Measurements from ENCODE around the gene ANKRD35.
"Not testable (repeated sequence)": the region's sequence is repeated elsewhere in the genome, so short reads cannot be mapped to it uniquely, and the experiment has no call there.

The ANKRD35 gene

GRCh38 chr1:145885738-145886287, at the start of gene ANKRD35:
TSS of gene ANKRD35 (minus strand) at chr1:145885866. CDS start at chr1:145885758, 108 bp downstream.
- H3K9ac ChIP-seq (ENCODE audit: low read depth, low read length), result no peak within 1 kb of the TSS
- H3K4me3 ChIP-seq (ENCODE audit: low read depth, low read length), result peak within 1 kb of the TSS; percentile 79
- peaks cover 5% of the 10 kb centered on the region; the same call in 1 of the 2 replicates for H3K4me1 ChIP-seq (ENCODE audit: control insufficient read depth, insufficient read depth, low read length)
- H3K27me3 ChIP-seq (ENCODE audit: control insufficient read depth, insufficient read depth, low read length), result peaks cover 25% of the 10 kb centered on the region
- H3K27ac ChIP-seq (ENCODE audit: low read depth, low read length), result no peak within 1 kb of the TSS
- H3K36me3 ChIP-seq (ENCODE audit: control insufficient read depth, insufficient read depth, low read length), result no peaks in the 10 kb centered on the region
- no peaks in the 10 kb centered on the region for H3K9me3 ChIP-seq (ENCODE audit: control insufficient read depth, insufficient read depth, low read length)

GRCh38 chr1:145932522-145933009, 46.9 kb upstream of the ANKRD35 start:
- H3K27me3 ChIP-seq (ENCODE audit: control insufficient read depth, insufficient read depth, low read length); H3K9ac ChIP-seq (ENCODE audit: low read depth, low read length); H3K9me3 ChIP-seq (ENCODE audit: control insufficient read depth, insufficient read depth, low read length); H3K36me3 ChIP-seq (ENCODE audit: control insufficient read depth, insufficient read depth, low read length); H3K4me3 ChIP-seq (ENCODE audit: low read depth, low read length): not testable (repeated sequence)
- H3K27ac ChIP-seq (ENCODE audit: low read depth, low read length), result peak overlapping the region; percentile 81
- peaks cover 14% of the 10 kb centered on the region for H3K4me1 ChIP-seq (ENCODE audit: control insufficient read depth, insufficient read depth, low read length)

GRCh38 chr1:145927916-145928643, 42.4 kb upstream of the ANKRD35 start:
- Histone ChIP-seq H3K27ac (ENCODE audit: low read depth, low read length) (peak overlapping the region; percentile 96), H3K4me1 (ENCODE audit: control insufficient read depth, insufficient read depth, low read length) (peaks cover 6% of the 10 kb centered on the region), H3K4me3 (ENCODE audit: low read depth, low read length) (peak overlapping the region; percentile 93), H3K36me3 (ENCODE audit: control insufficient read depth, insufficient read depth, low read length) (peaks cover 25% of the 10 kb centered on the region), H3K27me3 (ENCODE audit: control insufficient read depth, insufficient read depth, low read length) (no peaks in the 10 kb centered on the region), H3K9ac (ENCODE audit: low read depth, low read length) (peak overlapping the region; percentile 90), H3K9me3 (ENCODE audit: control insufficient read depth, insufficient read depth, low read length) (no peaks in the 10 kb centered on the region)

GRCh38 chr1:145927063-145927886, 41.6 kb upstream of the ANKRD35 start, which contains the start of gene RBM8A:
TSS of gene RBM8A (minus strand) at chr1:145927484. CDS start at chr1:145927426, 58 bp downstream.
- no peaks in the 10 kb centered on the region for H3K27me3 ChIP-seq (ENCODE audit: control insufficient read depth, insufficient read depth, low read length)
- H3K9me3 ChIP-seq (ENCODE audit: control insufficient read depth, insufficient read depth, low read length), result no peaks in the 10 kb centered on the region
- H3K9ac ChIP-seq (ENCODE audit: low read depth, low read length), result peak within 1 kb of the TSS; percentile 90
- H3K4me1 ChIP-seq (ENCODE audit: control insufficient read depth, insufficient read depth, low read length), result peaks cover 4% of the 10 kb centered on the region
- peak within 1 kb of the TSS; percentile 96 for H3K27ac ChIP-seq (ENCODE audit: low read depth, low read length)
- peak within 1 kb of the TSS; percentile 93 for H3K4me3 ChIP-seq (ENCODE audit: low read depth, low read length)
- peaks cover 28% of the 10 kb centered on the region for H3K36me3 ChIP-seq (ENCODE audit: control insufficient read depth, insufficient read depth, low read length)

- Histone ChIP-seq H3K9me3 (ENCODE audit: control insufficient read depth, insufficient read depth, low read length) (no peaks in the 10 kb centered on the region), H3K4me3 (ENCODE audit: low read depth, low read length) (peak overlapping the region; percentile 93), H3K36me3 (ENCODE audit: control insufficient read depth, insufficient read depth, low read length) (peaks cover 30% of the 10 kb centered on the region), H3K9ac (ENCODE audit: low read depth, low read length) (peak overlapping the region; percentile 90), H3K27ac (ENCODE audit: low read depth, low read length) (peak overlapping the region; percentile 96), H3K4me1 (ENCODE audit: control insufficient read depth, insufficient read depth, low read length) (peaks cover 4% of the 10 kb centered on the region), H3K27me3 (ENCODE audit: control insufficient read depth, insufficient read depth, low read length) (no peaks in the 10 kb centered on the region)
Observed at GRCh38 chr1:145926686-145927062, 41.0 kb upstream of the ANKRD35 start.

- Histone ChIP-seq H3K9me3 (ENCODE audit: control insufficient read depth, insufficient read depth, low read length) (no peaks in the 10 kb centered on the region), H3K4me1 (ENCODE audit: control insufficient read depth, insufficient read depth, low read length) (peaks cover 18% of the 10 kb centered on the region), H3K27ac (ENCODE audit: low read depth, low read length) (no peak overlapping the region), H3K9ac (ENCODE audit: low read depth, low read length) (no peak overlapping the region), H3K4me3 (ENCODE audit: low read depth, low read length) (no peak overlapping the region), H3K27me3 (ENCODE audit: control insufficient read depth, insufficient read depth, low read length) (no peaks in the 10 kb centered on the region; the same call in 1 of the 2 replicates), H3K36me3 (ENCODE audit: control insufficient read depth, insufficient read depth, low read length) (peaks cover 30% of the 10 kb centered on the region)
Observed at GRCh38 chr1:145922266-145922665, 36.6 kb upstream of the ANKRD35 start.

GRCh38 chr1:145920297-145920696, 34.6 kb upstream of the ANKRD35 start:
- H3K36me3 ChIP-seq (ENCODE audit: control insufficient read depth, insufficient read depth, low read length), result peaks cover 24% of the 10 kb centered on the region
- not testable (repeated sequence) for H3K9me3 ChIP-seq (ENCODE audit: control insufficient read depth, insufficient read depth, low read length); H3K27me3 ChIP-seq (ENCODE audit: control insufficient read depth, insufficient read depth, low read length); H3K9ac ChIP-seq (ENCODE audit: low read depth, low read length); H3K4me3 ChIP-seq (ENCODE audit: low read depth, low read length); H3K27ac ChIP-seq (ENCODE audit: low read depth, low read length)
- H3K4me1 ChIP-seq (ENCODE audit: control insufficient read depth, insufficient read depth, low read length), result peaks cover 14% of the 10 kb centered on the region

- peaks cover 22% of the 10 kb centered on the region for H3K36me3 ChIP-seq (ENCODE audit: control insufficient read depth, insufficient read depth, low read length)
- H3K9me3 ChIP-seq (ENCODE audit: control insufficient read depth, insufficient read depth, low read length), result no peaks in the 10 kb centered on the region
- H3K9ac ChIP-seq (ENCODE audit: low read depth, low read length), result peak overlapping the region; percentile 65; the same call in 1 of the 2 replicates
- peaks cover 14% of the 10 kb centered on the region for H3K4me1 ChIP-seq (ENCODE audit: control insufficient read depth, insufficient read depth, low read length)
- H3K27ac ChIP-seq (ENCODE audit: low read depth, low read length), result peak overlapping the region; percentile 34
- H3K27me3 ChIP-seq (ENCODE audit: control insufficient read depth, insufficient read depth, low read length), result no peaks in the 10 kb centered on the region; the same call in 1 of the 2 replicates
- peak overlapping the region; percentile 98 for H3K4me3 ChIP-seq (ENCODE audit: low read depth, low read length)
Observed at GRCh38 chr1:145918992-145919939, 33.6 kb upstream of the ANKRD35 start.

GRCh38 chr1:145918144-145918991, 32.7 kb upstream of the ANKRD35 start, which contains the start of gene PEX11B:
TSS of gene PEX11B (minus strand) at chr1:145918717. CDS start at chr1:145918688, 29 bp downstream.
- peaks cover 14% of the 10 kb centered on the region for H3K4me1 ChIP-seq (ENCODE audit: control insufficient read depth, insufficient read depth, low read length)
- H3K9me3 ChIP-seq (ENCODE audit: control insufficient read depth, insufficient read depth, low read length), result no peaks in the 10 kb centered on the region
- no peaks in the 10 kb centered on the region; the same call in 1 of the 2 replicates for H3K27me3 ChIP-seq (ENCODE audit: control insufficient read depth, insufficient read depth, low read length)
- peaks cover 14% of the 10 kb centered on the region for H3K36me3 ChIP-seq (ENCODE audit: control insufficient read depth, insufficient read depth, low read length)
- peak within 1 kb of the TSS; percentile 65 for H3K9ac ChIP-seq (ENCODE audit: low read depth, low read length)
- H3K4me3 ChIP-seq (ENCODE audit: low read depth, low read length), result peak within 1 kb of the TSS; percentile 98
- peak within 1 kb of the TSS; percentile 34 for H3K27ac ChIP-seq (ENCODE audit: low read depth, low read length)
